DOHH2 (cell line): Measurements from ENCODE around the gene BTBD7.
A peak's percentile ranks its signal among the peaks of the same experiment; 100 is the strongest.

Experiments
- H3F3A ChIP-seq: fragments of 200-600 bp; sonication (generic), shearing (Covaris generic); 2 replicates; pipeline ENCODE4 v1.6.0; 2016; ENCODE audit warnings: antibody characterized with exemption, mild to moderate bottlenecking; ENCODE audit not compliant: control insufficient read depth, insufficient read depth
- H3K27ac ChIP-seq: fragments of 200-600 bp; sonication (generic); 2 replicates; pipeline ENCODE4 v1.5.1; 2014; ENCODE audit warnings: low read depth, mild to moderate bottlenecking, low read length, moderate library complexity
- H3K27me3 ChIP-seq: fragments of 200-600 bp; sonication (generic); 2 replicates; pipeline ENCODE4 v1.6.1; 2014; ENCODE audit warnings: mild to moderate bottlenecking, low read length, mixed read lengths; ENCODE audit not compliant: control insufficient read depth
- H3K36me3 ChIP-seq: fragments of 200-600 bp; sonication (generic); 2 replicates; pipeline ENCODE4 v1.6.1; 2014; ENCODE audit warnings: mild to moderate bottlenecking, low read length, moderate library complexity, mixed read lengths; ENCODE audit not compliant: control insufficient read depth
- H3K4me1 ChIP-seq: fragments of 200-600 bp; sonication (generic); 2 replicates; pipeline ENCODE4 v1.6.1; 2014; ENCODE audit warnings: mild to moderate bottlenecking, low read length, mixed read lengths; ENCODE audit not compliant: control insufficient read depth
- H3K4me2 ChIP-seq: fragments of 200-600 bp; sonication (generic); 2 replicates; pipeline ENCODE4 v1.6.0; 2014; ENCODE audit warnings: mild to moderate bottlenecking, low read length, moderate library complexity
- H3K4me3 ChIP-seq: fragments of 200-600 bp; sonication (generic); 2 replicates; pipeline ENCODE4 v1.5.1; 2014; ENCODE audit warnings: mild to moderate bottlenecking, low read length, mixed read lengths
- H3K79me2 ChIP-seq: fragments of 200-600 bp; sonication (generic); 2 replicates; pipeline ENCODE4 v1.6.1; 2014; ENCODE audit warnings: mild to moderate bottlenecking, low read length, mixed read lengths; ENCODE audit not compliant: control insufficient read depth
- H3K9me2 ChIP-seq: fragments of 200-600 bp; sonication (generic); replicated peaks from 2 replicates; pipeline ENCODE4 v1.6.1; 2014; ENCODE audit warnings: mild to moderate bottlenecking, low read length, mixed read lengths; ENCODE audit not compliant: control insufficient read depth
- H3K9me3 ChIP-seq: fragments of 200-600 bp; sonication (generic); 2 replicates; pipeline ENCODE4 v1.6.1; 2014; ENCODE audit warnings: antibody characterized with exemption, low read length, mixed read lengths; ENCODE audit not compliant: control insufficient read depth, insufficient read depth
- H4K20me1 ChIP-seq: fragments of 200-600 bp; sonication (generic); 2 replicates; pipeline ENCODE4 v1.6.0; 2014; ENCODE audit warnings: low read depth, mild to moderate bottlenecking, antibody characterized with exemption, low read length, moderate library complexity; ENCODE audit not compliant: control insufficient read depth, insufficient read depth
- CTCF ChIP-seq: fragments of 200-600 bp; sonication (generic); IDR thresholded peaks from one replicate; pipeline ENCODE4 v1.5.1; 2014; ENCODE audit warnings: antibody characterized with exemption, mild to moderate bottlenecking, low read depth, low read length; ENCODE audit not compliant: poor library complexity, severe bottlenecking
- EZH2phosphoT487 ChIP-seq: fragments of 200-600 bp; sonication (generic); IDR thresholded peaks from 2 replicates; pipeline ENCODE4 v1.6.1; 2017; ENCODE audit warnings: borderline replicate concordance, mild to moderate bottlenecking, antibody characterized with exemption, low read length, moderate library complexity, mixed read lengths

The BTBD7 gene

GRCh38 chr14:93295541-93296220 is 37.2 kb downstream of the BTBD7 start:
- no peak overlapping the region for H3K4me3 ChIP-seq
- no peak for TF ChIP-seq CTCF
- TF ChIP-seq EZH2phosphoT487, result no peak
- H3F3A ChIP-seq, result no peaks in the 10 kb centered on the region
- H3K4me2 ChIP-seq, result no peak overlapping the region
- H3K27me3 ChIP-seq, result no peaks in the 10 kb centered on the region
- no peaks in the 10 kb centered on the region for H3K9me3 ChIP-seq
- no peaks in the 10 kb centered on the region for H4K20me1 ChIP-seq
- H3K36me3 ChIP-seq, result no peaks in the 10 kb centered on the region
- no peaks in the 10 kb centered on the region for H3K4me1 ChIP-seq
- H3K27ac ChIP-seq, result no peak overlapping the region
- peaks cover 21% of the 10 kb centered on the region for H3K79me2 ChIP-seq
- H3K9me2 ChIP-seq, result no peaks in the 10 kb centered on the region

- Histone ChIP-seq H3K9me3 (no peaks in the 10 kb centered on the region), H3K4me3 (no peak overlapping the region), H3K79me2 (no peaks in the 10 kb centered on the region), H3K27me3 (no peaks in the 10 kb centered on the region), H3K4me1 (peaks cover 35% of the 10 kb centered on the region), H4K20me1 (no peaks in the 10 kb centered on the region), H3K36me3 (0 out of 2 replicates have a peak, but pooled peaks cover 4% of the 10 kb centered on the region), H3F3A (0 out of 2 replicates have a peak, but pooled peaks cover 2% of the 10 kb centered on the region), H3K4me2 (no peak overlapping the region), H3K27ac (no peak overlapping the region), H3K9me2 (no peaks in the 10 kb centered on the region)
- TF ChIP-seq CTCF (no peak), EZH2phosphoT487 (no peak)
Measured at GRCh38 chr14:93286212-93286890, 46.5 kb downstream of the BTBD7 start.

- no peak overlapping the region for H3K27ac ChIP-seq
- H3K4me3 ChIP-seq, result 0 out of 2 replicates have a peak overlapping the region, but pooled peaks have one; percentile 7
- H3K9me3 ChIP-seq, result no peaks in the 10 kb centered on the region
- H3K4me1 ChIP-seq, result peaks cover 35% of the 10 kb centered on the region
- H3K4me2 ChIP-seq, result peak overlapping the region; percentile 41
- 0 out of 2 replicates have a peak, but pooled peaks cover 2% of the 10 kb centered on the region for H3F3A ChIP-seq
- TF ChIP-seq CTCF (no peak), EZH2phosphoT487 (no peak)
- H3K36me3 ChIP-seq, result 0 out of 2 replicates have a peak, but pooled peaks cover 4% of the 10 kb centered on the region
- H4K20me1 ChIP-seq, result no peaks in the 10 kb centered on the region
- no peaks in the 10 kb centered on the region for H3K9me2 ChIP-seq
- H3K79me2 ChIP-seq, result no peaks in the 10 kb centered on the region
- no peaks in the 10 kb centered on the region for H3K27me3 ChIP-seq
Measured at GRCh38 chr14:93285044-93285443, 47.8 kb downstream of the BTBD7 start.
